CD8-positive, alpha-beta memory T cell (primary cell): ENCODE data around the gene FRMD4B. TPM values are rescaled to one million over a fixed set of nuclear protein-coding genes. Genes with fewer than 3 reads are reported as not detected.
A peak's percentile ranks its signal among the peaks of the same experiment; 100 is the strongest.

Experiments
- CTCF ChIA-PET: fragments of 350-600 bp; sonication (Branson Sonifier 250); formaldehyde crosslinking; loops from one replicate; lab custom pipeline; 2021; ENCODE audit warnings: antibody characterized with exemption; lab: Charles Lee
- POLR2A ChIA-PET: fragments of 350-600 bp; sonication (Branson Sonifier 250); formaldehyde crosslinking; loops from one replicate; lab custom pipeline; 2021; ENCODE audit warnings: antibody characterized with exemption; lab: Charles Lee
- DNase-seq, 5 donors: peaks; one replicate each; pipeline versions ENCODE4 v3.0.0 to v3.0.0-alpha.2; 2020 to 2022; ENCODE audit warnings: mixed read lengths in 1 of 5
- H3K27ac ChIP-seq: one replicate; pipeline ENCODE4 v1.7.0; 2013; ENCODE audit warnings: low read depth, mild to moderate bottlenecking, low read length, moderate library complexity
- H3K27me3 ChIP-seq: 2 replicates; pipeline ENCODE4 v1.7.0; 2013; ENCODE audit warnings: low read length, mild to moderate bottlenecking; ENCODE audit not compliant: insufficient read depth, poor library complexity, severe bottlenecking
- H3K36me3 ChIP-seq: 2 replicates; pipeline ENCODE4 v1.7.0; 2013; ENCODE audit warnings: mild to moderate bottlenecking, low read length, moderate library complexity; ENCODE audit not compliant: insufficient read depth
- H3K4me1 ChIP-seq: 2 replicates; pipeline ENCODE4 v1.7.0; 2013; ENCODE audit warnings: mild to moderate bottlenecking, low read length, moderate library complexity; ENCODE audit not compliant: insufficient read depth
- H3K4me3 ChIP-seq: 2 replicates; pipeline ENCODE4 v1.7.0; 2013; ENCODE audit warnings: mild to moderate bottlenecking, low read length
- H3K9me3 ChIP-seq: 2 replicates; pipeline ENCODE4 v1.7.0; 2013; ENCODE audit warnings: mild to moderate bottlenecking, low read length
- H3K27ac Mint-ChIP-seq, 8 donors: one replicate each; pipeline ENCODE4 v1.8.0; 2020 to 2021; ENCODE audit warnings: mixed read lengths in 8 of 8, mild to moderate bottlenecking in 6 of 8, inconsistent platforms in 3 of 8, moderate library complexity in 3 of 8
- H3K27me3 Mint-ChIP-seq, 2 donors: one replicate each; pipeline ENCODE4 v1.8.0; 2020 to 2021; ENCODE audit warnings: mixed read lengths in 2 of 2, mild to moderate bottlenecking in 1 of 2, moderate library complexity in 1 of 2
- H3K36me3 Mint-ChIP-seq, 3 donors: one replicate each; pipeline ENCODE4 v1.8.0; 2020 to 2021; ENCODE audit warnings: mixed read lengths in 3 of 3, inconsistent platforms in 1 of 3, mild to moderate bottlenecking in 1 of 3
- H3K4me1 Mint-ChIP-seq, 3 donors: one replicate each; pipeline ENCODE4 v1.8.0; 2020 to 2021; ENCODE audit warnings: mixed read lengths in 3 of 3, inconsistent platforms in 1 of 3, mild to moderate bottlenecking in 1 of 3
- H3K4me3 Mint-ChIP-seq, 7 donors: one replicate each; pipeline ENCODE4 v1.8.0; 2020 to 2021; ENCODE audit warnings: mixed read lengths in 7 of 7, mild to moderate bottlenecking in 6 of 7, moderate library complexity in 4 of 7, inconsistent platforms in 2 of 7
- H3K9me3 Mint-ChIP-seq, 5 donors: one replicate each; pipeline ENCODE4 v1.8.0; 2020 to 2022; ENCODE audit warnings: mixed read lengths in 5 of 5, mild to moderate bottlenecking in 3 of 5, moderate library complexity in 2 of 5, inconsistent platforms in 1 of 5
- polyA plus RNA-seq: library from polyadenylated mRNA; unstranded; fragments of 300-500 nt; fragmentation: Illumina TruSeq; gene quantifications from one replicate; pipeline ENCODE4 v1.2.3, GENCODE V29; 2021
- total RNA-seq, 2 experiments: library from RNA; stranded (reverse); gene quantifications; one replicate each; pipeline ENCODE4 v1.2.3, GENCODE V29; 2021

FRMD4B gene
- total and polyA plus RNA-seq, 3 experiments from 2014 or later = 3.0 to 41.1 (median 40.3) TPM

GRCh38 chr3:69210068-69210730 lies 175.7 kb downstream of the FRMD4B start:
- peaks cover 15 to 31% (median 29%) of the 10 kb centered on the region in 3 donors for H3K4me1 Mint-ChIP-seq
- H3K4me3 Mint-ChIP-seq = no peak overlapping the region

GRCh38 chr3:69209413-69209812 lies 176.5 kb downstream of the FRMD4B start:
- Histone ChIP-seq H3K4me3 (no peak overlapping the region), H3K27ac (no peak overlapping the region), H3K9me3 (no peaks in the 10 kb centered on the region), H3K27me3 (no peaks in the 10 kb centered on the region), H3K4me1 (no peaks in the 10 kb centered on the region), H3K36me3 (no peaks in the 10 kb centered on the region)
- no peak for DNase-seq
- no peak overlapping the region for H3K27ac Mint-ChIP-seq
- no peaks in the 10 kb centered on the region for H3K9me3 Mint-ChIP-seq
- H3K27me3 Mint-ChIP-seq = no peaks in the 10 kb centered on the region
- no peaks in the 10 kb centered on the region for H3K36me3 Mint-ChIP-seq
- ChIA-PET CTCF (interaction anchor here (1.2 to 1.5 kb wide), 3 partner anchors 10 to 121 kb away, joined by 3 to 4 read pairs (median 3); no protein-coding TSS in a partner anchor), POLR2A (no interaction called here)
- H3K4me1 Mint-ChIP-seq = peaks cover 15 to 35% (median 34%) of the 10 kb centered on the region in 3 donors
- no peak overlapping the region for H3K4me3 Mint-ChIP-seq

More at GRCh38 chr3:69210068-69210730, 175.7 kb downstream of the FRMD4B start:
- no peaks in the 10 kb centered on the region for H3K9me3 Mint-ChIP-seq
- no peak overlapping the region for H3K4me3 ChIP-seq
- no peaks in the 10 kb centered on the region for H3K27me3 Mint-ChIP-seq
- H3K27me3 ChIP-seq = no peaks in the 10 kb centered on the region
- no peaks in the 10 kb centered on the region for H3K36me3 Mint-ChIP-seq
- no peaks in the 10 kb centered on the region for H3K9me3 ChIP-seq
- H3K36me3 ChIP-seq = no peaks in the 10 kb centered on the region
- no peak overlapping the region for H3K27ac ChIP-seq
- no peak overlapping the region for H3K27ac Mint-ChIP-seq
- H3K4me1 ChIP-seq = no peaks in the 10 kb centered on the region
- ChIA-PET CTCF (interaction anchor here (1.2 to 1.5 kb wide), 3 partner anchors 10 to 122 kb away, joined by 3 to 4 read pairs (median 3); no protein-coding TSS in a partner anchor), POLR2A (no interaction called here)
- DNase-seq = no peak

GRCh38 chr3:69207031-69207430 lies 178.9 kb downstream of the FRMD4B start:
- Histone ChIP-seq H3K27me3 (no peaks in the 10 kb centered on the region), H3K36me3 (no peaks in the 10 kb centered on the region), H3K4me1 (no peaks in the 10 kb centered on the region), H3K27ac (no peak overlapping the region), H3K4me3 (no peak overlapping the region), H3K9me3 (no peaks in the 10 kb centered on the region)
- H3K4me3 Mint-ChIP-seq = no peak overlapping the region
- peak overlapping the region in 1 of 8 donors; percentile 36 for H3K27ac Mint-ChIP-seq
- no peaks in the 10 kb centered on the region for H3K27me3 Mint-ChIP-seq
- CTCF ChIA-PET = interaction anchor here (1.1 kb wide), 1 partner anchor 9 kb away, joined by 4 read pairs; no protein-coding TSS in a partner anchor
- H3K9me3 Mint-ChIP-seq = no peaks in the 10 kb centered on the region
- H3K4me1 Mint-ChIP-seq = peaks cover 10 to 36% (median 35%) of the 10 kb centered on the region in 3 donors
- DNase-seq = no peak
- H3K36me3 Mint-ChIP-seq = no peaks in the 10 kb centered on the region
- POLR2A ChIA-PET = no interaction called here

GRCh38 chr3:69205385-69205784 lies 180.5 kb downstream of the FRMD4B start:
- H3K4me1 Mint-ChIP-seq = peaks cover 12 to 37% (median 33%) of the 10 kb centered on the region in 3 donors
- no peaks in the 10 kb centered on the region for H3K27me3 Mint-ChIP-seq
- peak overlapping the region in 2 of 8 donors; percentile 66 to 77 for H3K27ac Mint-ChIP-seq
- Histone ChIP-seq H3K9me3 (no peaks in the 10 kb centered on the region), H3K4me1 (peaks cover 5% of the 10 kb centered on the region), H3K36me3 (no peaks in the 10 kb centered on the region), H3K27me3 (no peaks in the 10 kb centered on the region), H3K27ac (no peak overlapping the region), H3K4me3 (no peak overlapping the region)
- POLR2A ChIA-PET = no interaction called here
- H3K4me3 Mint-ChIP-seq = peak overlapping the region in 1 of 7 donors; percentile 56
- DNase-seq = no peak
- no peaks in the 10 kb centered on the region for H3K36me3 Mint-ChIP-seq
- CTCF ChIA-PET = no interaction called here
- H3K9me3 Mint-ChIP-seq = no peaks in the 10 kb centered on the region

DNA sequence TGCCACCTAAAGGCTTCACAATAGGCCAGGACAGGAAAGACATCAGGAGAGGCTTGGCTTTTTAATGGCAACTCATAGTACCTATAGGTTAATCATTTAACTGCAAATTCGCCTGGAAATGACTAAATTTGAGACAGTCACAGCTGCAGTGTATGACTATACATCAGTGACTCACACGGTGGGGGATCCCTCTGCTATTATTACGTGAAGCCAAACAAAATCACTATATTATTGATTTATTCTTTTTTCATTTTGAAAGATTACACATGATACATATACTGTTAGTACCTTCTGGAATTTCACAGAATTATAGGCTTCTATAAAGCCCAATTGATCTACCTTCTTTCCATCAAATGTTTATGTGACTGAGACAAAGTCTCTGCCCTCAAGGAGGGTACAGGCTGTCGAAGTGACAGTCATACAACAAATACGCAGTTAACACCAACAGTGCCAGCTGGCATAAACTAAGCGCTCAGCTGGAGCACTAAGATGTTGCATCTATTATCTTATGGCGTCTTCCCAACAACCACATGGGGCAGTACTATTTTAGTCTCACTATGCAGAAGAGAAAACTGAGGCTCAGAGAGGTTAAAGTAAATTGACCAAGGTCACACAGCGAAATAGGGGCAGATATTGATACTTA lies 181.5 kb downstream of the FRMD4B start:
- Mint-ChIP-seq H3K4me1 (peaks cover 20 to 47% (median 41%) of the 10 kb centered on the region in 3 donors), H3K9me3 (no peaks in the 10 kb centered on the region), H3K27ac (peak overlapping the region in 5 of 8 donors; percentile 48 to 70 (median 58)), H3K27me3 (no peaks in the 10 kb centered on the region), H3K36me3 (no peaks in the 10 kb centered on the region), H3K4me3 (peak overlapping the region in 1 of 7 donors; percentile 34)
- ChIA-PET POLR2A (no interaction called here), CTCF (no interaction called here)
- DNase-seq = no peak
- H3K4me3 ChIP-seq = no peak overlapping the region
- H3K4me1 ChIP-seq = peaks cover 14% of the 10 kb centered on the region
- H3K27me3 ChIP-seq = no peaks in the 10 kb centered on the region
- H3K36me3 ChIP-seq = no peaks in the 10 kb centered on the region
- no peak overlapping the region for H3K27ac ChIP-seq
- H3K9me3 ChIP-seq = no peaks in the 10 kb centered on the region

- no peak overlapping the region for H3K27ac ChIP-seq
- no peak overlapping the region for H3K4me3 ChIP-seq
- ChIA-PET CTCF (interaction anchor here (1.8 kb wide), 1 partner anchor 42 kb away, joined by 8 read pairs; no protein-coding TSS in a partner anchor), POLR2A (no interaction called here)
- no peaks in the 10 kb centered on the region for H3K27me3 Mint-ChIP-seq
- DNase-seq = no peak
- H3K9me3 ChIP-seq = no peaks in the 10 kb centered on the region
- no peaks in the 10 kb centered on the region for H3K27me3 ChIP-seq
- H3K4me3 Mint-ChIP-seq = peak overlapping the region in 1 of 7 donors; percentile 34
- H3K4me1 Mint-ChIP-seq = peaks cover 26 to 54% (median 48%) of the 10 kb centered on the region in 3 donors
- H3K27ac Mint-ChIP-seq = peak overlapping the region in 6 of 8 donors; percentile 48 to 72 (median 62)
- H3K36me3 ChIP-seq = no peaks in the 10 kb centered on the region
- no peaks in the 10 kb centered on the region for H3K9me3 Mint-ChIP-seq
- peaks cover 0 to 2% (median 0%) of the 10 kb centered on the region in 3 donors for H3K36me3 Mint-ChIP-seq
- H3K4me1 ChIP-seq = peaks cover 17% of the 10 kb centered on the region
Measured at GRCh38 chr3:69203631-69204314, 182.1 kb downstream of the FRMD4B start.

DNA sequence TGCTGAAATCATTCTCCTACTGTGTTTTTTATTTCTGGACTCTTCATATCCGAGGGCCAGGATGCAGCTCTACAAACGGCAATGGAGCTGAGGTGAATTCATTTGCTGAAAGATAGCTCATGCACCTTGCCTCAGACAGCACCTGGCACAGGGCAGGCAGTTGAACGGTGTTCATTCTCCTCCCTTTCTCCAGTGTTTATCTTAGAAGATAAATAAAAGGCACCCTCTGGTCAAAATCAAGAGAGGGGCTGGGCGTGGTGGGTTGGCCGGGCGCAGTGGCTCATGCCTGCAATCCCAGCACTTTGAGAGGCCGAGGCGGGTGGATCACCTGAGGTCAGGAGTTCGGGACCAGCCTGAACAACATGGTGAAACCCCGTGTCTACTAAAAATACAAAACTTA lies 184.2 kb downstream of the FRMD4B start:
- Histone ChIP-seq H3K9me3 (no peaks in the 10 kb centered on the region), H3K36me3 (no peaks in the 10 kb centered on the region), H3K27ac (no peak overlapping the region), H3K4me1 (peaks cover 34% of the 10 kb centered on the region), H3K4me3 (no peak overlapping the region), H3K27me3 (no peaks in the 10 kb centered on the region)
- DNase-seq = no peak
- H3K4me3 Mint-ChIP-seq = no peak overlapping the region
- no peak overlapping the region for H3K27ac Mint-ChIP-seq
- peaks cover 39 to 71% (median 69%) of the 10 kb centered on the region in 3 donors for H3K4me1 Mint-ChIP-seq
- H3K36me3 Mint-ChIP-seq = peaks cover 0 to 2% (median 2%) of the 10 kb centered on the region in 3 donors
- POLR2A ChIA-PET = no interaction called here
- H3K9me3 Mint-ChIP-seq = no peaks in the 10 kb centered on the region
- CTCF ChIA-PET = interaction anchor here (1.7 to 1.9 kb wide), 3 partner anchors 10 to 105 kb away, joined by 3 to 8 read pairs (median 5); no protein-coding TSS in a partner anchor
- H3K27me3 Mint-ChIP-seq = no peaks in the 10 kb centered on the region
